NCI-H1417 (cell line): ENCODE measurements around the gene TUBE1.
"Not testable (repeated sequence)": the region's sequence is repeated elsewhere in the genome, so short reads cannot be mapped to it uniquely, and the experiment has no call there.

Source experiments
- DNase-seq, 3 experiments: peaks; one replicate each; lab custom pipeline; 2025; lab: John Stamatoyannopoulos, UW

TUBE1 gene

GRCh38 chr6:112087136-112087911 is at the start of gene TUBE1, which contains the start of gene FAM229B:
Gene TUBE1, minus strand, starts transcription at chr6:112087482. Its CDS starts 48 bp downstream, at chr6:112087434.
Gene FAM229B, plus strand, starts transcription at chr6:112087591. Its CDS starts 11,693 bp downstream, at chr6:112099284.
- DNase-seq = peak; percentile 90 to 96 (median 96)

GRCh38 chr6:112130878-112131277 is 43.6 kb upstream of the TUBE1 start:
- DNase-seq = no peak

- DNase-seq = no peak
These were observed 40.9 kb upstream of the TUBE1 start for GRCh38 chr6:112128208-112128607.

- DNase-seq = no peak
These were observed 36.7 kb upstream of the TUBE1 start for GRCh38 chr6:112123982-112124381.

- DNase-seq = no peak
These were observed 35.5 kb upstream of the TUBE1 start for GRCh38 chr6:112122756-112123155.

GRCh38 chr6:112118034-112118433 is 30.8 kb upstream of the TUBE1 start:
- DNase-seq = no peak

GRCh38 chr6:112117554-112117953 is 30.3 kb upstream of the TUBE1 start:
- DNase-seq = no peak

GRCh38 chr6:112116221-112116620 is 28.9 kb upstream of the TUBE1 start:
- DNase-seq = peak in 1 of 3 experiments; percentile 2

GRCh38 chr6:112114577-112115223 is 27.4 kb upstream of the TUBE1 start:
- DNase-seq = no peak

GRCh38 chr6:112113918-112114317 is 26.6 kb upstream of the TUBE1 start:
- no peak for DNase-seq

- peak in 1 of 3 experiments; percentile 5 for DNase-seq
These were observed 26.1 kb upstream of the TUBE1 start for GRCh38 chr6:112113431-112113830.

GRCh38 chr6:112109262-112109661 is 22.0 kb upstream of the TUBE1 start:
- DNase-seq = peak in 1 of 3 experiments; percentile 14

GRCh38 chr6:112106562-112106961 is 19.3 kb upstream of the TUBE1 start:
- no peak for DNase-seq

GRCh38 chr6:112106026-112106425 is 18.7 kb upstream of the TUBE1 start:
- DNase-seq = not testable (repeated sequence)

GRCh38 chr6:112100561-112100960 is 13.3 kb upstream of the TUBE1 start:
- peak in 1 of 3 experiments; percentile 8 for DNase-seq

GRCh38 chr6:112096901-112097300 is 9.6 kb upstream of the TUBE1 start:
- DNase-seq = no peak

- DNase-seq = no peak
These were observed 634 bp upstream of the TUBE1 start for GRCh38 chr6:112087916-112088315.

- DNase-seq = peak; percentile 28 to 71 (median 58)
These were observed 542 bp downstream of the TUBE1 start for GRCh38 chr6:112086744-112087135.

GRCh38 chr6:112085286-112086065 is 1.8 kb downstream of the TUBE1 start:
- no peak for DNase-seq

GRCh38 chr6:112081569-112081968 is 5.7 kb downstream of the TUBE1 start:
- no peak for DNase-seq

GRCh38 chr6:112066606-112067005 is 20.7 kb downstream of the TUBE1 start:
- DNase-seq = no peak

GRCh38 chr6:112065426-112065986 is 21.8 kb downstream of the TUBE1 start:
- no peak for DNase-seq
